NCI-H345 treated with DMSO at 0.1 percent for 48 hours (cell line): ENCODE measurements around the gene ETV6.

ENCODE experiments used
- DNase-seq: peaks from one replicate; lab custom pipeline; 2025; ENCODE audit not compliant: unreplicated experiment; lab: John Stamatoyannopoulos, UW

The ETV6 gene

DNA sequence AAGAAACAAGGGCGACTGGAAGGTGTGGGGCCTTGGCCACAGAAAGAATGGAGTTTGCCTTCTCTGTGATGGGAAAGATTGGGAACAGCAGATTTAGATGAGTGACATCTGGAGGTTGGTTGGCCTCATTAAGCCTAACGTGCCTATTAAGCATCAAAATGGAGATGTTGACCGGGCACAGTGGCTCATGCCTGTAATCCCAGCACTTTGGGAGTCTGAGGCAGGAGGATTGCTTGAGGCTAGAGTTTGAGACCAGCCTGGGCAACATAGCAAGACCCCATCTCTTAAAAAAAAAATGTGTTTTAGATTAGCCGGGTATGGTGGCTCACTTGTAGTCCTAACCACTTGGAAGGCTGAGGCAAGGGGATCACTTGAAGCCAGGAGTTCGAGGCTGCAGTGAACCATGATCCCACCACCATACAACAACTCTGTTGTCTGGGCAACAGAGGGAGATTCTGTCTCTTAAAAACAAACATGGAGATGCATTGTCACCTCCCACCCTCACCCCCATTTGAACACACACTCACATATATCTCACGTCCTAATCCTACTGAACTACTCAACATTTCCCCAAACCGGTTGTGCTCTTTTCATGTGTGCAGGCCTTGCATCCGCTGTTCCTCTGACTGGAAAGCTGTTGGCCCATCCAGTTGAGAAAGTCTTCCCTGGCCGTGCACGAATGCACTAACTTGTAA is 172.1 kb downstream of the ETV6 start:
- DNase-seq, result no peak

DNA sequence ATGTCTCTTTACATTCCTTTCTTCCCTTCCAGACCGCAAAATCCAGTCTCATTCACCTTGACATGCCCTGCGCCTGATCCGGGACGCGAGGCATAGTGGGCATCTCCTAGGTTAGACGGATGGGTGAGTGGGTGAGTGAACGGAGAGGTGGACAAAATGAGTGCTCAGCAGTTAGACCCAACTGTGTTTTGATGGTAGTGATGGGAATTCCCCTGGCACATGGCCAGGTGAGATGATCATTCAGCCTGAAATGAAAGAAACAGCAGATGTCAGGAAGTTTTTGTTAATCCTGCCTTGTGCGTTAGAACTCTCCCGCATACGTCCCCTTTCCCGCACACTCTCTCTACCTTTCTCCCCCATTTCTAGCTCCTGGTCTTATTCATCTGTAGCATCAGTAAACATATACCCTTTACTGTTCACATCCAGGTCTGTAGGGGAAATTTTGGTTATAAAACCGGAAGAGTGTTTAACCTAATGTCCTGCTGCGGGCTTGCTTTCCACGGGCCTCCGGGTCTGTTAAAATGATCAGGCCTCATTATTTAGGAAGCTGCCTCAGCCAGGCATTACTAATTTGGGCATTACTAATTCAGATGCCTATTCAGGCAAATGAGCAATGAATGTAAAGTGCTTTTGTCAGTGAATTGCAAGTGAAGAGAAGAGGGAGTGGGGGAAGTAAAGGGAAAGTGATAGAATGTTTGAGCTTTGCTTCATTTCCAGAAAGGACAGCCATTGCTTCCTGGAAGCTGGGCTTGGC is 172.8 kb downstream of the ETV6 start:
- peak; percentile 26 for DNase-seq

DNA sequence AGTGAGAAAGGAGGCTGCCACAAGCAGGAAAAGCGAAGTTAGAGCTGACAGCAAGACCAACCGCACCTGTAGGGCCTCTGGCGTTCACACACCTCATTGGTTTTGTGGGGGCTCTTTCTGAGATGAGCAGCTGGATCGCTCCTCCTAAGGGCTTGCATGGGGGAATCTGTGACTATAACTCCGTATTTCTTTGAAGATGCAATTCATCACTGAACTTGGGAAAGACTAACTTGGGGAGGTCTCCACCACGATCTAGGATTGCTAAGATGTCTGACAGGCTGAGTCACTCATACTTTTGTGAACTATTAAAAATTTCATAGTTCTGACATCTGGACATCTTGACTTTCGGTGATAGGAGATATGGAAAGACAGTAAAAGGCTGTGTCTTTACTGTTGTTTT is 173.6 kb downstream of the ETV6 start:
- no peak for DNase-seq

DNA sequence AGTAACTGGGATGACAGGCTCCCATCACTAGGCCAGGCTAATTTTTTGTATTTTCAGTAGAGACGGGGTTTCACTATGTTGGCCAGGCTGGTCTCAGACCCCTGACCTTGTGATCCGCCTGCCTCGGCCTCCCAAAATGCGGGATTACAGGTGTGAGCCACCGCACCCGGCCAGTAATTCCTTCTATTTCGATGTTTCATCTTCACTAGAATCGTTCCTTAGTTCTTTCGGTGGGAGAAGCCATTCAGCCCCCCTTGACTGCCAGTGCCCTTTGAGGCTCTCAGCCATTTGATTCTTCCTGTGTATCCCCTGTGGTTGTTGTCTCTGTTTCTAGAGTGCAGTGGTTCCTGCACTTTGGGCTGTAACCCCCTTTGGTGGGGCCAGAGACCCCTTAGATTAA is 174.1 kb downstream of the ETV6 start:
- no peak for DNase-seq

DNA sequence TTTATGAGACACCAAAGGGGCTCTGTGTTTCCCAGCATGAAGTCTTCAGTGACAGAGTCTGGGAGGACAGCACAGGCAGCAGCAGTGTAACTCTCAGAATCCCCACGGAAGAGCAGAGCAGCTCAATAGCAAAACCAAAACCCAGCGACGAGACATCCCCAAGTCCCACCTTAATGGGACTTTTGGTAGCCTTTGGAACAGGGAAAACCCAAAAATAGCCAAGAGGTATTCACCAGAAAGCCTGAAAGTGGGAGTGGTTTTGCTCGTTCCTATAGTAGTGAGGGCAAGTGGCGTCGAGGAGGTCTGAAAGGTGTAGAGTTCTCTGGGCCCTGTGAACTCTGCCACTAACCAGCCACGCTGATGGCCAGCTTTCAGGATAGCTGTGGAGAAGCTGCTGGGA is 174.6 kb downstream of the ETV6 start:
- no peak for DNase-seq

DNA sequence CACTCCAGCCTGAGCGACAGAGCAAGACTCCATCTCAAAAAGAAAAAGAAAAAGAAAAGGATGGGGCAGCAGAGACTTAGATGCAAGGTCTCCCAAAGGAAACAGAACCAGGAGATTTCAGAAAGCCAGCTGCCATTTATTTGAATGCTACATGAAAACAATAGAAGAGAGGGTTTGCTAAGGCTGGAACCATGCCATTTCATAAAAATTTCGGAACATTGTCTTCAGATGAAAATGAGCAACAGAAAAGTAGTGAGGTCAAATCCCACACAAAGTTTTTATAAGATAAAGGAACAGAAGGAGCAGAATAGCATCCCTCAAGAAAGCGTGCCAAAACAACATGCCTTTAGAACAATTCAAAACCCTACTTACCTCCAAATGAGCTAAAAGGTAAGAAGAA is 175.3 kb downstream of the ETV6 start:
- DNase-seq, result no peak

DNA sequence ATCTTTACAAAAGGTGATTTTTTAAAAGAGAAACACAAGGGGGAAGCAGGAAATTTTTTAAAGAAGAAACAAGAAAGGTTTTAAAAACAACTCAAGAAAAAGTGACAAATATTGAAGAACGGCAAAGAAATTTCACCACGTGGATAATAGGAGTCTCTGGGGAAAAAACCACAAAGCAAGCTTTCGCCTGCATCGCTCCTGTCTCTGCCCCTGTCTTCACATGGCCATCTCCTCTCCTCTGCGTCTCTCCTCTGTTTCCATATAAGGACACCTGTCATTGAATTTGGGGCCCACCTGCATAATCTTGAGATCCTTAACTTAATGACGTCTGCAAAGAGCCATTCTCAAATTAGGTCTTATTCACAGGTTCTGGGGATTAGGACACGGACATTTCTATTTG is 175.8 kb downstream of the ETV6 start:
- DNase-seq, result no peak

DNA sequence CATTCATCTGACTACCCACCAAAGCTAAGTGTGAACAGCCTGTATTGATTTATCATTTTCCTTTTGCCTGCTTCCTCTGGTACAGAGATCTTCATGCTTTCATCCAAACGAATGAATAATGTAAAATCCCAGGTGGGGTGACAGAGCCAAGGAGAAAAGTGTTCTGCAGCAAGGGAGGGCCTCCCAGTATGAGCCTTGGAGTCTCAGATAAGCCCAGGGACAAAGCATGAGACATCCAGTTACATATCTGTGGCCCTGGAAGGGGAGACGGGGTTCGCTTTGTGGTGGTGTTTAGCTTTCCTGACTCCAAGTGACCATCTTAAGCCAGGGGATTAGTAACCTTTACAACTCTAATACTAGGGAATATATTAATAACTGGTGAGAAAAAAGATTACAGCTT is 177.1 kb downstream of the ETV6 start:
- DNase-seq, result no peak

DNA sequence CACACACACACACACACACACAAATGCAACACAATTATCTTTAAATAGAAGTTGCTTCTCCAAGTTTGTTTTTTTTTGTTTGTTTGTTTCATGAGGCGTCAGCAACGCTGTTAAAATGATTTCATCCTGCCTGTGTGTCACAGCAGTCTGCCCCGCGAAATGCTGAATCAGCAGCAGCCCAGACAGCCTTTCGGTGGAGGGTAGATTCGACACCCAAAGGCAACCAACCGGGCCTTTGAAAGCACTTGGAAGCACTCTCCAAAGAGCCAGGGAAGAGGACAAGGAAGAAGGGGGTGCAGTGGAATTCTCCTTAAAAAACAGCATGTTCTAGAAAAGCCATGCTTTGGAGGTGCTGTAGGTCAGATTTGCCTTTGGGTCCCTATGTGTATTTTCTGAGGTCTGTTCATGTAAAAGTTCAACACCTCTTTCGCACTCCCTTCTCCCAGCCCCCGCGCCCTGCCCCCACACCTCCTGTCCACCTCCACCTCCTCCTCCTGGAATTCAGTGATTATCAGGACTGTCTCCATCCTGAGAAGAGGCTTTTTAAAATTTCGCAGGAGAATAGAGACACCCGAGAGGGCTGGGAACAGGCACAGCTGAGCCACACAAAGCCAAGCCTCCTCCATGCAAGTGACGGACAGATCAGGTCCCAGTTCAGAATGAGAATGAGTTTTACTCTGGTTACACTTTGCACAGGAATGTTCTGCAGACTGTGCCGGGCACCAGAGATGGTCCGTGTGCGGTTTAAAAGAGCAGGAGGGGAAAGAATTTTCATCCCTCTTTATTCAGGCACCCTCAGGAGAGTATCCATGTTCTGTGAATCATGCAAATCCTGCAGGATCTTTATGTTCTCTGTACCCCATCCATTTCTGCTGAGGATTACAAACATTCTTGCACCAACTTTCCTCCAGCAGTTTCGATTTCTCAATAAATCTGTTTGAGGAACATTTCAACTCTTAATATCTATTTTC is 177.9 kb downstream of the ETV6 start:
- DNase-seq, result no peak

DNA sequence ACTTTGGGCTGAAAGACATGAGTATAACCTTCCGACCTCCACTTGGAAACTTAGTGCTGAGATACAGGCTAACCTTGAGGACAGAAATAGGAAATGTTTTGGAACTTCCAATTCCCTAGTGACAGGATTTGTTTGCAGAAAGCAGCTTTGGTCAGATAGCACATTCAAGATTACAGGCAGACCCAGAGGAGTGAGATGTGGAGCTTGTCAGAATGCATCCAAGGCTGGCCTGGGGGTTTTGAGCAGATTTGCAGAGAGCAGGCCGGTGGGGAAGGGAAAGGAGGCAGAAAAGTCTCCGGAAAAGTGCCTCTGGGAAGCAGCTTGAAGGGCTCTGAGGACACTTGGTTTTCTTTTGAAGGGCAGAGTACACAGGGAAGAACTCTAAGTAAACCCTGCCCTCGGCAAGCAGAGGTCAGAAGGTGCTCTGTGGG is 180.3 kb downstream of the ETV6 start:
- DNase-seq, result no peak

DNA sequence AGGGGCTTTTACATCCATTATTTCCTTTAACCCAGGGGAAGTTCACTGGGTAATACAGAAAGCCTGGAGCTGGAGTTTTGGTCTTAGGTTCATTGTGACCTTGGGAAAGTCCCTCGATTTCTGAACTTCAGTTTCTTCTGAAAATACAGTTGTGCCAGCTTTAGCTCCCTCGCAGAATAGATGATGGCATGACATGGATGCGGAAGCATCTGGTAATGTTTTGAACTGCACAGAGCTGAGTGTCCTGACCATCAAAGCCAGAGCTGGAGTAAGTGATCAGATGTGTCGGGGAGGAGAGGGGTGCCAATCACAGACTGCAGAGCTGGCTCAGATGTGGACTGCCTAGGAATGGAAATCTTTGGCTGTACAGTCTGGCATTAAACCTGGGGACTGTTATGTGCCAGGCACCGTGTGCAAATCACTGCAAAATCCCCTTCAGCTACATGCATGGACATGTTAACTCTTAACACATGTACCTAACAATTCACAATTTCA is 180.9 kb downstream of the ETV6 start:
- DNase-seq, result no peak

DNA sequence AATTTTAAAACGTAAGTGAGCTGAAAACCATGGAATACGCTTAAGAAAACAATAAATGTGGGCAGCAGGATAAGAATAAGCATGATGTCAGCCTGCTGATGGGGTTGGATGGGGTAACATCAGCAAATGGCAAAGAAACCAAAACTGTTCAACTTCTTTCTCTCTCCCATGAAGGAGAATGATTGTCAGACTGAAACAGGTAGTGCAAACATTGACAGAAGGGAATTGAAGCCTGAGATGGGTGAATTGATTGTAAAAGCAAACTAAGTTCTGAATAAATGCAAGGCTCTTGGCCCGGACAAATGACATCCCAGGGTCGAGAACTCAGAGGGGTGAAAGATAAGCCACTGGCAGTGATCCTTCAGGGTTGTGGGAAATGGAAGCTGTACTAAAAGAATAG is 182.6 kb downstream of the ETV6 start:
- no peak for DNase-seq

DNA sequence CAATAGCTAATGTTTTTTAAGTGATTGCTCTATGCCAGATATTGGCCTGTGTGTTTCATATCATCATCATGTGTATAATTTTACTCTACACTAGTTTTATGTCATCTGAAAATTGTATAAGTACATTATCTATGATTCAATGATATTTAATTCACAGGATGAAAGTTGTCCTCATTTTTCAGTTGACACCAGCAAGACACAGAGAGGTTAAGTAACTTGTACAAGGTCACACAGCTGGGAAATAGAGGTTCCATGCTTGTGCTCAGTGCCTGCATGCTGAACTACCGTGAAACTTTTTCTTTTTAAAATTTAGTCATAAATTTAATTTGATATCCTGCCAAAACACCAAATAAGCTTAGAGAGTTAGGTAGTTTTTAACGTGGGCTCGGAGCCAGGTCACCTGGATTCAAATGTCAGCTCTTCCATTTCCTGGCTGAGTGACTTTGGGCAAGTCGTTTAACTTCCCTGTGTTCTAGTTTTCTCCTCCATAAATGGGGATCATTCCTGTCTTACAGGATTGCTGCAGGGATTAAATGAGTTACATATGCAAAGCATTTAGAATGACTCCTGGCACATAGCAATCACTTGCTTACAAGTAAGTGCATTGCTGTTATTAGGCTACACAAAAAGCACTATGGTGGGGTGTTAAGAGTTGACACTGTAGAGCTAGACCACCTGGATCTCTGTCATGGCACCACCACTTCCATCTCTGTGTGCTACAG is 183.9 kb downstream of the ETV6 start:
- DNase-seq, result no peak

DNA sequence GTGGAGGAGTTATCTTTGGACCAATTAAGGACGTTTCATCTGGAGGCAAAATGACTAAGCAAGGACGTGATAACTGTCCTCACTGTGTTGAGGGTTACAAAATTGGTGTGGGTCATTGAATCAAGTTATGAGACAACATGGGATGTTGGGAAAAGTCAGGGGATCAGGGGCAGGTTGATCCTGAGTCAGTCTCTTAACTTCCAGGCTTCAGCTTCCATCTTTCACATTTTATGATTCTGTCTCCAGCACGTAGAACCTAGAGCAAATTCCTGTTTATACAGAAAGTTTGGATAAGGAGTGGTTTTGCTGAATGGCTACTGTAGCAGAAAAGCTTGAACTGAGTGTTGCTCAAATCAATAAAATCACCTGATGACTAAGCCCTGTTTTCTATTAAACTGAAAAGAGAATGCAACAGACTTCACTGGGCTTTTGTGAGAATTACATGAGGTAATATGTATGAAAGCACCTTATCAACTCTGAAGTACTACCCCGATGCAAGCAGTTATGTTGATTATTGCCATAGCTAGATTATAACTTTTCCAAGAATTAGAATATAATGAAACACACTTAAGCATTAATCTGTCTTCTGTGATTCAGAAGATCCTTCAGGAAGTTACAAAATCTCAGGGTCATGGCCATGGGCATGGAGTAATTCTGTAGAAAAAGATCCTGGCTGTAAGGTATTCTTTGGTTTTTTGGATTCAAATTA is 184.8 kb downstream of the ETV6 start:
- no peak for DNase-seq

DNA sequence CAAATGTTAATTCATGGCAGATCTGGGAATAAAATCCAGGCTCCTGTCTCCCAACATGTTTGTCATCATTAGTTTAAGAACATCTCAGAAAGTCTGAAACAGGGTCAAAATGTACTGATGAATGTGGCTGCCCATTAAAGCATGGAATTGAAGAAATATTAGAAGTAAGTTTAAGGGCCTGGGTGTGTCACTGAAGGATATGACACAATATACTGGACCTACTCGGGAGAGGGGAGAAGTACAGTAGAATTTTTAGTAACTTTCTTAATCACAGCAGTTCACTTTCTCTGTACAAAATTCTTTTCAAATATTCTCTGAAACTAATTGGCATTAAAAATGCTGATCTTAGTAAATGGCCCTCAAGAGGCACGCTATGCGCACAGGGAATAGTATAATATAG is 185.5 kb downstream of the ETV6 start:
- no peak for DNase-seq

DNA sequence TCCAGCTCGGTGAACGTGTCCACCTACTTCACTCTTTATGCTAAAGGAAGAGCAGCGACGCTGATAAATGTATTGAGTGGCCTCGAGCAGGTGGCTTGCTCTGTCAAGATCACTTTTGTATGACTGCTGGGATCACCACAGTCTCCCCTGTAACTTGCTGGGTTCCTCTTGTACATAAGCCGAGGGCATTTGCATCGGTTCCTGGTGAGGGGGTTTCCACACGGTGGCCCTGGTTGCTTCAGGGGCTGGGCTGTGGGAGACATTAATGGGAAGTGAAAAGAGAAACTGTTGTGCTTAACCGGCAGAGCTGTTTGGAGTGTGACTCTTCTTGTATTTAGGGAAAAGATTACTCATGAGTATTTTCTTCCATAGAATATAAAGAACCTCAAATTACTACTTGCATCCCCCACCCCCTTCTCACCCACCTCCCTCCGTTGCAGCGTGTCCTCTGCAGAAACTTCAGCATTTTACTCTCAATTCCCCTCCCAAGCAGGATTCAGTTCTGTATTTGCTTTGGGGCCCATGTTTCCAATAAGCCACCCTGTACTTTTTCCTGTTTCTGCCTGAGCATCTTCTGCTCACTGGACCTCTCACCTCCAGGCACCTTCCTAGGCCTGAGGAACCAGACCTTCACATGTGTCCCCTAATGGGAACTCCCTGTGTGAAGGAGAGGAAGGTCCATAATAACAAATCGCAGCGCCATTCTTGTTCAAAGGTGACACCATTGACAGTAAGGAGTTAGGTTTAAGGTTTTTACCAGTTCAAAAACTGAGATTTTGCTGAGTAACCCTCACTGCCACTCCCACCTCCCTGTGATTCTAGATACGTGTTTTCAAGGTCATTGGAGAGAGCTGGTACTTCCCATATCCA is 187.0 kb downstream of the ETV6 start:
- DNase-seq, result peak; percentile 66

DNA sequence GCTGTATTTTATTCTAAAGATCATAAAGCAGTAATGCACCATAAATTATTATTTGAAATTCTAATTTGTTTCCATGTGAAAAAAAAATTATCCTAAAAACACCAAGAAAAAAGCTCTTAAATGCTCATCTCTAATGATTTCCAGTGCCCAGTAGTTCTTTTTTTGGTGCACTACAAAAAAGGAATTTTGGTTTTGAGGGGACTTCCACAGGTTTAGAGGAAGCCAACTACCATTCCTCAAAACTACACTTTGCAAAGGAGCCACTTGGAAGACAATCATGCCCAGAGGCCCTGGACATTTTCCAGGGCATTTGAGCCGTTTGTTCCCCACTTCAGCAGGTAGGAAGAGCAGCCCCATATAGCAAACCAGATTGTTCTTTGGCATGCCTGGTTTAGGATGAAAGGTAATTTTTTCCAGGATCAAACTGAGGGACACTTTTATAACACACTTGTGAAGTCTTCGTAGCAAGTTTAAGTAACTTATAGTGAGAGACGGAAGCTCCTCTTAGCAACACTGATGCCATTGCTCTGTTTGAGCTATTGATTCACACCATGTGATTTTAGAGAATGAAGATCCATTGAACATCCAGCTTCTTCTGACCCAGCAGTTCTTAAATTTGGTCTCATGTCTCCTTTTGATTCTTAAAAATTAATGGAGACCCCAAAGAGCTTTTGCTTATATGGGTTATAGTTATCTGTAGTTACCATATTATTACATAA is 187.9 kb downstream of the ETV6 start:
- peak; percentile 33 for DNase-seq

DNA sequence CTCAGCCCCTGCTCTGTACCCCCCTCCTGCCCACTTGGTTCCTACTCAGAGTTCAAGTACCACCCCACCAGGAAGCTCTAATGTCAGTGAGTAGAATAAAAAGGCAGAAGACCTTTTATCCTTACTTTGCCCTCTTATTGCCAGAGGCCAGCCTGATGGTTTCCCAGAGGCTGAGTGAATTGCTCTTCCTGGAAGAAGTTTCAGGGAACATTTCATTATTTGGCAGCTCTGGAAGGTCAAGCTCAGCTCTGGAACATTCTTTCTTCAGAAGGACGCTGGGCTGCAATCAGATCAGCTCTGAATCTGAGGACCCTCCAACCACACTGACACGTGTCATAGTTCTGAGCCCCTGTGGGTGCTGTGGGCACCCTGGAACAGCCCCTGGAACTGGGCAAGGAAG is 188.9 kb downstream of the ETV6 start:
- DNase-seq, result no peak
